Measurements from ENCODE around the gene ITPKC. TPM values are rescaled to one million over a fixed set of nuclear protein-coding genes. Genes with fewer than 3 reads are reported as not detected.
A peak's percentile ranks its signal among the peaks of the same experiment; 100 is the strongest.

ITPKC gene
- total and polyA plus RNA-seq, 2 of the 13 experiments (the other 11 are each of a cell fraction or from before 2014, with no cell fraction given) = 6.9 to 11.2 TPM

GRCh38 chr19:40750874-40751537 is 34.1 kb downstream of the ITPKC start, which contains the start of gene SNRPA (continued):
- TF ChIP-seq ZNF3 (CRISPR knock-in tag; IDR thresholded peaks at IDR 0.05) (no peak), CEBPZ (IDR thresholded peaks at IDR 0.05; ENCODE audit: low read length) (peak; percentile 1; the same call in 1 of the 2 replicates), CTCF (CRISPR knock-in tag; IDR thresholded peaks at IDR 0.05) (no peak), ZBED4 (CRISPR knock-in tag; IDR thresholded peaks at IDR 0.05; ENCODE audit: borderline replicate concordance) (peak; percentile 60; the same call in 1 of the 2 replicates), HNF4G (IDR thresholded peaks at IDR 0.05; ENCODE audit: borderline replicate concordance, low read depth, low read length) (no peak; the same call in 1 of the 2 replicates), HNF4G (CRISPR knock-in tag; IDR thresholded peaks at IDR 0.05; ENCODE audit: borderline replicate concordance, low read depth) (no peak), ETV5 (CRISPR knock-in tag; IDR thresholded peaks at IDR 0.05; ENCODE audit: borderline replicate concordance) (no peak), SMAD3 (CRISPR knock-in tag; IDR thresholded peaks at IDR 0.05) (no peak), ZNF569 (CRISPR knock-in tag; IDR thresholded peaks at IDR 0.05; ENCODE audit: borderline replicate concordance) (no peak), CEBPG (CRISPR knock-in tag; IDR thresholded peaks at IDR 0.05) (no peak), SNAPC4 (CRISPR knock-in tag; IDR thresholded peaks at IDR 0.05) (no peak), ZNF253 (CRISPR knock-in tag; IDR thresholded peaks at IDR 0.05; ENCODE audit: borderline replicate concordance) (no peak), ZNF333 (CRISPR knock-in tag; IDR thresholded peaks at IDR 0.05; ENCODE audit: borderline replicate concordance) (no peak), RORA (CRISPR knock-in tag; IDR thresholded peaks at IDR 0.05) (no peak), CC2D1A (CRISPR knock-in tag; IDR thresholded peaks at IDR 0.05) (no peak)

Measured in HepG2 (cell line).